H9 (cell line): ENCODE data around the gene CTNNB1. TPM values are rescaled to one million over a fixed set of nuclear protein-coding genes. Genes with fewer than 3 reads are reported as not detected.

Experiments
- DNase-seq: peaks from one replicate; pipeline ENCODE4 v3.0.0-alpha.2; 2017
- H2AFZ ChIP-seq: one replicate; pipeline ENCODE4 v1.6.1; 2013; ENCODE audit warnings: mild to moderate bottlenecking, low read length, control low read depth, moderate library complexity
- H2AK5ac ChIP-seq: 2 replicates; pipeline ENCODE4 v1.6.1; 2013; ENCODE audit warnings: low read length, control low read depth, mixed read lengths; ENCODE audit not compliant: insufficient read length
- H2BK120ac ChIP-seq: one replicate; pipeline ENCODE4 v1.6.1; 2013; ENCODE audit warnings: low read depth, mild to moderate bottlenecking, low read length, control low read depth, inconsistent platforms; ENCODE audit not compliant: poor library complexity, severe bottlenecking
- H2BK12ac ChIP-seq: 2 replicates; pipeline ENCODE4 v1.6.1; 2013; ENCODE audit warnings: low read length, control low read depth, mixed read lengths, low read depth; ENCODE audit not compliant: insufficient read length
- H2BK15ac ChIP-seq: 2 replicates; pipeline ENCODE4 v1.6.1; 2013; ENCODE audit warnings: low read depth, low read length, control low read depth
- H2BK20ac ChIP-seq: one replicate; pipeline ENCODE4 v1.6.1; 2013; ENCODE audit warnings: low read depth, mild to moderate bottlenecking, low read length, control low read depth, inconsistent platforms; ENCODE audit not compliant: poor library complexity, severe bottlenecking
- H2BK5ac ChIP-seq: 2 replicates; pipeline ENCODE4 v1.6.1; 2013; ENCODE audit warnings: low read length, control low read depth, mixed read lengths; ENCODE audit not compliant: insufficient read length
- H3K14ac ChIP-seq: 2 replicates; pipeline ENCODE4 v1.6.1; 2013; ENCODE audit warnings: low read length, control low read depth; ENCODE audit not compliant: insufficient read depth
- H3K18ac ChIP-seq: 2 replicates; pipeline ENCODE4 v1.6.1; 2013; ENCODE audit warnings: low read depth, mild to moderate bottlenecking, mixed read lengths, low read length, control low read depth; ENCODE audit not compliant: insufficient read length
- H3K23ac ChIP-seq: 2 replicates; pipeline ENCODE4 v1.6.1; 2013; ENCODE audit warnings: low read length, control low read depth, mixed read lengths, low read depth; ENCODE audit not compliant: insufficient read length
- H3K23me2 ChIP-seq: 2 replicates; pipeline ENCODE4 v1.6.1; 2013; ENCODE audit warnings: low read depth, mild to moderate bottlenecking, mixed read lengths, low read length, control low read depth; ENCODE audit not compliant: insufficient read length, poor library complexity, severe bottlenecking
- H3K27ac ChIP-seq: 2 replicates; pipeline ENCODE4 v1.5.1; 2013; ENCODE audit warnings: low read length, control low read depth, mixed read lengths, low read depth; ENCODE audit not compliant: insufficient read length
- H3K27me3 ChIP-seq: 2 replicates; pipeline ENCODE4 v1.6.1; 2013; ENCODE audit warnings: low read length, control low read depth, inconsistent platforms; ENCODE audit not compliant: insufficient read depth
- H3K4ac ChIP-seq: 2 replicates; pipeline ENCODE4 v1.6.1; 2013; ENCODE audit warnings: low read depth, mild to moderate bottlenecking, control low read depth, inconsistent platforms, low read length, moderate library complexity
- H3K4me1 ChIP-seq: 2 replicates; pipeline ENCODE4 v1.6.1; 2013; ENCODE audit warnings: low read length, control low read depth, inconsistent platforms; ENCODE audit not compliant: insufficient read depth
- H3K4me2 ChIP-seq: 2 replicates; pipeline ENCODE4 v1.6.1; 2013; ENCODE audit warnings: low read length, control low read depth, mixed read lengths; ENCODE audit not compliant: insufficient read length, insufficient read depth
- H3K56ac ChIP-seq: 2 replicates; pipeline ENCODE4 v1.6.1; 2013; ENCODE audit warnings: low read depth, mild to moderate bottlenecking, mixed read lengths, low read length, control low read depth; ENCODE audit not compliant: insufficient read length
- H3K79me1 ChIP-seq: 2 replicates; pipeline ENCODE4 v1.6.1; 2013; ENCODE audit warnings: low read depth, mild to moderate bottlenecking, moderate library complexity, low read length, control low read depth, inconsistent platforms; ENCODE audit not compliant: insufficient read depth, poor library complexity, severe bottlenecking
- H3K79me2 ChIP-seq: 2 replicates; pipeline ENCODE4 v1.6.1; 2013; ENCODE audit warnings: low read length, control low read depth, inconsistent platforms; ENCODE audit not compliant: insufficient read depth
- H3K9ac ChIP-seq: 2 replicates; pipeline ENCODE4 v1.6.1; 2013; ENCODE audit warnings: low read length, control low read depth, mixed read lengths; ENCODE audit not compliant: insufficient read length; ENCODE audit errors: extremely low read depth
- H3K9me3 ChIP-seq: one replicate; pipeline ENCODE4 v1.6.1; 2013; ENCODE audit warnings: low read depth, low read length, inconsistent platforms; ENCODE audit not compliant: control insufficient read depth
- H3T11ph ChIP-seq: one replicate; pipeline ENCODE4 v1.6.1; 2013; ENCODE audit warnings: mild to moderate bottlenecking, low read length, control low read depth, inconsistent platforms
- H4K20me1 ChIP-seq: one replicate; pipeline ENCODE4 v1.6.1; 2013; ENCODE audit not compliant: control insufficient read depth, insufficient read length, insufficient read depth
- H4K5ac ChIP-seq: 2 replicates; pipeline ENCODE4 v1.6.1; 2013; ENCODE audit warnings: low read depth, mild to moderate bottlenecking, mixed read lengths, low read length, control low read depth; ENCODE audit not compliant: insufficient read length
- H4K8ac ChIP-seq: replicated peaks from 2 replicates; pipeline ENCODE4 v1.6.1; 2013; ENCODE audit warnings: low read length, control low read depth, mixed read lengths, low read depth; ENCODE audit not compliant: insufficient read length
- H4K91ac ChIP-seq: 2 replicates; pipeline ENCODE4 v1.6.1; 2013; ENCODE audit warnings: low read depth, mild to moderate bottlenecking, moderate library complexity, mixed read lengths, low read length, control low read depth; ENCODE audit not compliant: insufficient read length
- H3K27ac Mint-ChIP-seq, 3 experiments: 2 replicates in 2 of 3; 3 replicates in 1 of 3; pipeline ENCODE4 v1.8.0; 2020 to 2021; ENCODE audit warnings: mixed read lengths in 3 of 3, mild to moderate bottlenecking in 1 of 3, moderate library complexity in 1 of 3
- H3K27me3 Mint-ChIP-seq: 2 replicates; pipeline ENCODE4 v1.8.0; 2021; ENCODE audit warnings: low read depth, mild to moderate bottlenecking, moderate library complexity, mixed read lengths
- H3K36me3 Mint-ChIP-seq, 3 experiments: 2 replicates in 2 of 3; 3 replicates in 1 of 3; pipeline ENCODE4 v1.8.0; 2020 to 2021; ENCODE audit warnings: low read depth in 3 of 3, mixed read lengths in 3 of 3; ENCODE audit not compliant: insufficient read depth in 1 of 3
- H3K4me1 Mint-ChIP-seq, 2 experiments: 2 replicates each; pipeline ENCODE4 v1.8.0; 2020; ENCODE audit warnings: mixed read lengths in 2 of 2
- H3K4me3 Mint-ChIP-seq, 2 experiments: 2 replicates in 1 of 2; 3 replicates in 1 of 2; pipeline ENCODE4 v1.8.0; 2020 to 2021; ENCODE audit warnings: mild to moderate bottlenecking in 2 of 2, mixed read lengths in 2 of 2, moderate library complexity in 1 of 2
- H3K9me3 Mint-ChIP-seq, 2 experiments: 2 replicates in 1 of 2; 3 replicates in 1 of 2; pipeline ENCODE4 v1.8.0; 2020; ENCODE audit warnings: mild to moderate bottlenecking in 2 of 2, mixed read lengths in 2 of 2, moderate library complexity in 1 of 2
- WGBS: extraction: QIAGEN DNeasy Blood & Tissue Kit; methylation state at CpG from one replicate; pipeline ENCODE4 v1.1.7; 2013; ENCODE audit warnings: missing lambda C conversion rate, low lambda C conversion rate, mixed read lengths; ENCODE audit not compliant: insufficient read length; ENCODE audit errors: extremely low coverage; 5-methylcytosine and 5-hydroxymethylcytosine counted together
- total RNA-seq: library from RNA; stranded (reverse); gene quantifications from 2 replicates; pipeline ENCODE4 v1.2.1, GENCODE V29; 2021
- TF ChIP-seq, protein P1 (sequence below): fragments of 200-600 bp; sonication (generic); conservative IDR thresholded peaks from 3 replicates; pipeline ENCODE4 v1.8.0; 2021; ENCODE audit warnings: antibody characterized with exemption, mild to moderate bottlenecking

Gene CTNNB1
- total RNA-seq, 1 experiment from 2014 or later = 500 TPM

GRCh38 chr3:41164777-41165176 lies 34.5 kb upstream of the CTNNB1 start:
- H3K14ac ChIP-seq = no peak overlapping the region
- H3K79me2 ChIP-seq = no peaks in the 10 kb centered on the region
- no peak overlapping the region for H2BK12ac ChIP-seq
- no peak overlapping the region for H3T11ph ChIP-seq
- H3K23me2 ChIP-seq = no peaks in the 10 kb centered on the region
- H2BK120ac ChIP-seq = no peak overlapping the region
- no peak overlapping the region for H3K56ac ChIP-seq
- no peak overlapping the region for H4K5ac ChIP-seq
- H3K18ac ChIP-seq = no peak overlapping the region
- H3K27ac Mint-ChIP-seq = no peak overlapping the region
- no peaks in the 10 kb centered on the region for H3K9me3 Mint-ChIP-seq
- H2BK15ac ChIP-seq = no peak overlapping the region
- no CpG with 5 or more reads among the region's 2 CpGs for WGBS
- no peaks in the 10 kb centered on the region for H3K4me1 ChIP-seq
- peaks cover 0 to 3% of the 10 kb centered on the region in 2 experiments; a peak in 3 of 4 replicates for H3K4me1 Mint-ChIP-seq
- no peak for DNase-seq
- H3K27me3 ChIP-seq = no peaks in the 10 kb centered on the region
- peaks cover 0 to 1% (median 0%) of the 10 kb centered on the region in 3 experiments; a peak in 2 of 7 replicates for H3K36me3 Mint-ChIP-seq
- no peak overlapping the region for H3K4me3 Mint-ChIP-seq
- no peak overlapping the region for H3K27ac ChIP-seq
- H3K79me1 ChIP-seq = no peaks in the 10 kb centered on the region
- TF ChIP-seq, protein P1, sequence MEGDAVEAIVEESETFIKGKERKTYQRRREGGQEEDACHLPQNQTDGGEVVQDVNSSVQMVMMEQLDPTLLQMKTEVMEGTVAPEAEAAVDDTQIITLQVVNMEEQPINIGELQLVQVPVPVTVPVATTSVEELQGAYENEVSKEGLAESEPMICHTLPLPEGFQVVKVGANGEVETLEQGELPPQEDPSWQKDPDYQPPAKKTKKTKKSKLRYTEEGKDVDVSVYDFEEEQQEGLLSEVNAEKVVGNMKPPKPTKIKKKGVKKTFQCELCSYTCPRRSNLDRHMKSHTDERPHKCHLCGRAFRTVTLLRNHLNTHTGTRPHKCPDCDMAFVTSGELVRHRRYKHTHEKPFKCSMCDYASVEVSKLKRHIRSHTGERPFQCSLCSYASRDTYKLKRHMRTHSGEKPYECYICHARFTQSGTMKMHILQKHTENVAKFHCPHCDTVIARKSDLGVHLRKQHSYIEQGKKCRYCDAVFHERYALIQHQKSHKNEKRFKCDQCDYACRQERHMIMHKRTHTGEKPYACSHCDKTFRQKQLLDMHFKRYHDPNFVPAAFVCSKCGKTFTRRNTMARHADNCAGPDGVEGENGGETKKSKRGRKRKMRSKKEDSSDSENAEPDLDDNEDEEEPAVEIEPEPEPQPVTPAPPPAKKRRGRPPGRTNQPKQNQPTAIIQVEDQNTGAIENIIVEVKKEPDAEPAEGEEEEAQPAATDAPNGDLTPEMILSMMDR = no peak
- H3K9me3 ChIP-seq = no peaks in the 10 kb centered on the region
- H2AFZ ChIP-seq = no peak overlapping the region
- H3K4ac ChIP-seq = no peak overlapping the region
- H2BK20ac ChIP-seq = no peak overlapping the region
- H3K23ac ChIP-seq = no peak overlapping the region
- no peak overlapping the region for H2BK5ac ChIP-seq
- no peak overlapping the region for H3K4me2 ChIP-seq
- no peaks in the 10 kb centered on the region; the same call in 1 of the 2 replicates for H3K27me3 Mint-ChIP-seq
- H4K8ac ChIP-seq = no peak overlapping the region
- H4K91ac ChIP-seq = no peak overlapping the region
- no peaks in the 10 kb centered on the region for H4K20me1 ChIP-seq
- no peak overlapping the region for H3K9ac ChIP-seq
- H2AK5ac ChIP-seq = no peak overlapping the region
